A549 (cell line): Measurements from ENCODE around the gene BTBD7. TPM values are rescaled to one million over a fixed set of nuclear protein-coding genes. Genes with fewer than 3 reads are reported as not detected.

ENCODE experiments used
- ATAC-seq, 2 experiments: fragments of 200-7000 bp in 1 of 2; fragments of >200 bp in 1 of 2; cut with Nextera tagmentation in 1 of 2; cut with Tn5 transposase in 1 of 2; 3 replicates each; pipeline versions ENCODE4 v1.8.0 to v1.9.1; 2018 to 2020; ENCODE audit warnings: mild to moderate bottlenecking in 1 of 2, moderate library complexity in 1 of 2
- CTCF ChIA-PET: fragments of 300-600 bp; sonication (Branson Sonifier 250); formaldehyde crosslinking; extraction: SDS; loops from one replicate; lab custom pipeline; 2021; ENCODE audit warnings: antibody characterized with exemption, inconsistent platforms; lab: Yijun Ruan, JAX
- POLR2A ChIA-PET: fragments of 350-600 bp; formaldehyde crosslinking; extraction: SDS; loops from one replicate; lab custom pipeline; 2021; ENCODE audit warnings: antibody characterized with exemption, inconsistent platforms; lab: Yijun Ruan, JAX
- DNase-seq, 2 experiments: peaks; one replicate each; pipeline versions ENCODE4 v3.0.0 to v3.0.0-alpha.2; 2011 to 2016; ENCODE audit warnings: low read depth in 1 of 2, low spot score in 1 of 2
- FAIRE-seq: peaks from 2 replicates; lab custom pipeline; 2011; peaks lifted over from hg19 to GRCh38; lab: Jason Lieb, UNC
- H3K27ac ChIP-seq, 2 experiments: fragments of >200 bp; sonication (Bioruptor Twin); formaldehyde crosslinking; 3 replicates each; pipeline ENCODE4 v1.5.1; 2016 to 2017
- H3K4me1 ChIP-seq: fragments of >200 bp; sonication (Bioruptor Twin); formaldehyde crosslinking; 3 replicates; pipeline ENCODE4 v1.6.1; 2016
- H3K4me2 ChIP-seq: fragments of >200 bp; sonication (Bioruptor Twin); formaldehyde crosslinking; 3 replicates; pipeline ENCODE4 v1.6.1; 2016
- H3K4me3 ChIP-seq: fragments of >200 bp; sonication (Bioruptor Twin); formaldehyde crosslinking; 3 replicates; pipeline ENCODE4 v1.5.1; 2016
- H3K9me3 ChIP-seq: fragments of >200 bp; sonication (Bioruptor Twin); formaldehyde crosslinking; 3 replicates; pipeline ENCODE4 v1.6.1; 2016
- BHLHE40 ChIP-seq: IDR thresholded peaks from 2 replicates; pipeline ENCODE4 v1.6.1; 2012; ENCODE audit warnings: low read depth, low read length, inconsistent platforms
- CBX2 ChIP-seq: fragments of 200-600 bp; sonication (generic); IDR thresholded peaks from 2 replicates; pipeline ENCODE4 v1.6.1; 2016; ENCODE audit warnings: low read depth, mild to moderate bottlenecking, borderline replicate concordance
- CHD4 ChIP-seq: fragments of 200-600 bp; sonication (generic); IDR thresholded peaks from 2 replicates; pipeline ENCODE4 v1.6.1; 2016; ENCODE audit warnings: antibody characterized with exemption, mild to moderate bottlenecking, borderline replicate concordance
- EHMT2 ChIP-seq: fragments of 200-600 bp; sonication (generic); IDR thresholded peaks from 2 replicates; pipeline ENCODE4 v1.6.1; 2016; ENCODE audit warnings: antibody characterized with exemption, low read depth, mild to moderate bottlenecking, moderate library complexity
- ESRRA ChIP-seq: fragments of 150-350 bp; IDR thresholded peaks from 2 replicates; pipeline ENCODE4 v1.6.1; 2014; ENCODE audit warnings: mild to moderate bottlenecking, low read length, borderline replicate concordance
- FOSL2 ChIP-seq, 2 experiments: fragments of 450-650 bp in 1 of 2; fragments of >200 bp in 1 of 2; sonication (Bioruptor Twin) in 1 of 2; formaldehyde crosslinking; IDR thresholded peaks; 2 replicates each; pipeline versions ENCODE4 v1.5.0 to v1.6.1; 2016 to 2020; ENCODE audit warnings: mild to moderate bottlenecking in 1 of 2, moderate library complexity in 1 of 2
- FOXS1 ChIP-seq: fragments of 250-450 bp; sonication (Bioruptor Pico); IDR thresholded peaks from 2 replicates; pipeline ENCODE4 v1.5.0; 2020; ENCODE audit warnings: mild to moderate bottlenecking, moderate library complexity
- JUN ChIP-seq, 2 experiments: fragments of >200 bp; sonication (Bioruptor Twin); formaldehyde crosslinking; IDR thresholded peaks; 2 replicates in 1 of 2; 3 replicates in 1 of 2; pipeline ENCODE4 v1.6.1; 2016 to 2017
- NFE2L2 ChIP-seq: fragments of 150-350 bp; conservative IDR thresholded peaks from 2 replicates; pipeline ENCODE4 v1.6.1; 2014; ENCODE audit warnings: low read length
- NPAS2 ChIP-seq: fragments of 250-450 bp; sonication (Bioruptor Pico); IDR thresholded peaks from 2 replicates; pipeline ENCODE4 v1.8.0; 2022; ENCODE audit warnings: mild to moderate bottlenecking, moderate library complexity, borderline replicate concordance
- POLR2A ChIP-seq: IDR thresholded peaks from 2 replicates; pipeline ENCODE4 v1.6.1; 2012; ENCODE audit warnings: mild to moderate bottlenecking, low read length
- RAD21 ChIP-seq, 2 experiments: fragments of >200 bp in 1 of 2; sonication (Bioruptor Twin) in 1 of 2; formaldehyde crosslinking in 1 of 2; IDR thresholded peaks in 1 of 2; conservative IDR thresholded peaks in 1 of 2; 2 replicates in 1 of 2; 3 replicates in 1 of 2; pipeline ENCODE4 v1.6.1; 2012 to 2018; ENCODE audit warnings: inconsistent platforms in 1 of 2
- RCOR1 ChIP-seq: fragments of 150-350 bp; IDR thresholded peaks from 2 replicates; pipeline ENCODE4 v1.6.1; 2014; ENCODE audit warnings: antibody characterized with exemption, low read length, low read depth
- RNF2 ChIP-seq: fragments of 200-600 bp; sonication (generic); IDR thresholded peaks from 2 replicates; pipeline ENCODE4 v1.6.1; 2016; ENCODE audit warnings: low read depth, mild to moderate bottlenecking, antibody characterized with exemption, moderate library complexity, borderline replicate concordance
- SREBF2 ChIP-seq: fragments of 450-650 bp; IDR thresholded peaks from 2 replicates; pipeline ENCODE4 v1.6.1; 2014; ENCODE audit warnings: mild to moderate bottlenecking, moderate library complexity
- TFCP2L1 ChIP-seq: fragments of 250-450 bp; sonication (Bioruptor Pico); IDR thresholded peaks from 2 replicates; pipeline ENCODE4 v1.5.0; 2021; ENCODE audit warnings: mild to moderate bottlenecking
- TP53 ChIP-seq: fragments of 250-450 bp; sonication (Bioruptor Pico); IDR thresholded peaks from 2 replicates; pipeline ENCODE4 v1.5.0; 2021; ENCODE audit warnings: mild to moderate bottlenecking, moderate library complexity
- ZC3H11A ChIP-seq: fragments of 450-650 bp; IDR thresholded peaks from 2 replicates; pipeline ENCODE4 v1.6.1; 2014; ENCODE audit warnings: antibody characterized with exemption, mild to moderate bottlenecking
- ZSCAN20 ChIP-seq: fragments of 250-450 bp; sonication (Bioruptor Pico); IDR thresholded peaks from 2 replicates; pipeline ENCODE4 v1.8.0; 2022; ENCODE audit warnings: mild to moderate bottlenecking, moderate library complexity
- WGBS: methylation state at CpG from one replicate; pipeline ENCODE4 v1.1.6; 2017; ENCODE audit errors: missing lambda C conversion rate; 5-methylcytosine and 5-hydroxymethylcytosine counted together
- polyA plus RNA-seq, 4 experiments: library from polyadenylated mRNA; depleted of rRNA in 3 of 4; stranded (reverse); fragments of >200 nt; fragmentation: RNase III in 1 of 4; extraction: RNeasy Plus Mini Kit Qiagen cat#74134 plus additional on column Dnase treatment in 1 of 4; gene quantifications; 2 replicates in 3 of 4; 3 replicates in 1 of 4; pipeline ENCODE4 v1.2.3, GENCODE V29; 2011 to 2017
- TF ChIP-seq, protein P1 (sequence below): IDR thresholded peaks from 2 replicates; pipeline ENCODE4 v1.6.1; 2012; ENCODE audit warnings: low read depth, borderline replicate concordance
- TF ChIP-seq, protein P2 (sequence below): fragments of 450-650 bp; IDR thresholded peaks from 2 replicates; pipeline ENCODE4 v1.6.1; 2014; ENCODE audit warnings: antibody characterized with exemption
- TF ChIP-seq, protein P3 (sequence below): fragments of >200 bp; sonication (Bioruptor Twin); formaldehyde crosslinking; IDR thresholded peaks from 3 replicates; pipeline ENCODE4 v1.5.1; 2016

The BTBD7 gene
- polyA plus RNA-seq, 2 of the 4 experiments (the other 2 are of a cell fraction) = 11.1 to 17.4 TPM

DNA sequence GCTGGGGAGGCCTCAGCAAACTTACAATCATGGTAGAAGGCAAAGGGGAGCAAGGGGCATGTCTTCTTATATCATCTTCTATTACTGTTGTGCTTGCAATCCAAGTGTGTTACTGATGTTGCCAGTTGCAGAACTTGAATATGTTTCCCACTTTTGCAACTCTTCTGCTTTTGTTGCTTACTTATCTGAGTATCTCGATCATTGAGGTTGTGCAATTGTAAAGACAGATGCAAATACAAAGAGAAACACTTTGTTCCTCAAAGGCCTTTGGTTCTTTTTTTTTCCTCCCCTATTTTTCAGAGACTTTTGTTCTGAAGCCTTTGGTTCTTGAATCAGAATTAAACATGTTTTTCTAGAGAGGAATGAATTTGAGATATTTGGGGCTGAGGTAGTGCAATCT lies 10.4 kb upstream of the BTBD7 start:
- CTCF ChIA-PET = no interaction called here
- no peak overlapping the region for H3K4me3 ChIP-seq
- no peak for TF ChIP-seq NFE2L2
- TF ChIP-seq FOXS1 (CRISPR knock-in tag) = no peak
- TF ChIP-seq RNF2 = no peak
- no peak for TF ChIP-seq RCOR1
- TF ChIP-seq POLR2A = no peak
- no peak for TF ChIP-seq NPAS2 (CRISPR knock-in tag)
- TF ChIP-seq EHMT2 = no peak
- no peak for TF ChIP-seq FOSL2 (IDR thresholded peaks at IDR 0.05)
- no peak for TF ChIP-seq FOSL2 (CRISPR knock-in tag; IDR thresholded peaks at IDR 0.05)
- TF ChIP-seq CBX2 = no peak
- no peak for TF ChIP-seq TP53 (CRISPR knock-in tag)
- no peak for TF ChIP-seq SREBF2
- TF ChIP-seq BHLHE40 = no peak
- no peak for TF ChIP-seq ESRRA
- TF ChIP-seq RAD21 (conservative IDR thresholded peaks at IDR 0.05 in 1 of 2, IDR thresholded peaks at IDR 0.05 in 1 of 2) = no peak
- no peak for TF ChIP-seq CHD4
- no peak for TF ChIP-seq ZC3H11A
- TF ChIP-seq, protein P1, sequence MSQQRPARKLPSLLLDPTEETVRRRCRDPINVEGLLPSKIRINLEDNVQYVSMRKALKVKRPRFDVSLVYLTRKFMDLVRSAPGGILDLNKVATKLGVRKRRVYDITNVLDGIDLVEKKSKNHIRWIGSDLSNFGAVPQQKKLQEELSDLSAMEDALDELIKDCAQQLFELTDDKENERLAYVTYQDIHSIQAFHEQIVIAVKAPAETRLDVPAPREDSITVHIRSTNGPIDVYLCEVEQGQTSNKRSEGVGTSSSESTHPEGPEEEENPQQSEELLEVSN = no peak
- TF ChIP-seq, protein P2, sequence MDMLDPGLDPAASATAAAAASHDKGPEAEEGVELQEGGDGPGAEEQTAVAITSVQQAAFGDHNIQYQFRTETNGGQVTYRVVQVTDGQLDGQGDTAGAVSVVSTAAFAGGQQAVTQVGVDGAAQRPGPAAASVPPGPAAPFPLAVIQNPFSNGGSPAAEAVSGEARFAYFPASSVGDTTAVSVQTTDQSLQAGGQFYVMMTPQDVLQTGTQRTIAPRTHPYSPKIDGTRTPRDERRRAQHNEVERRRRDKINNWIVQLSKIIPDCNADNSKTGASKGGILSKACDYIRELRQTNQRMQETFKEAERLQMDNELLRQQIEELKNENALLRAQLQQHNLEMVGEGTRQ = no peak
- TF ChIP-seq TFCP2L1 (CRISPR knock-in tag) = no peak
- TF ChIP-seq ZSCAN20 (CRISPR knock-in tag) = no peak
- TF ChIP-seq, all 56 proteins: peak for 0
- no peak overlapping the region for H3K27ac ChIP-seq
- H3K9me3 ChIP-seq = peaks cover 11% of the 10 kb centered on the region; the same call in 2 of the 3 replicates
- H3K4me2 ChIP-seq = no peak overlapping the region
- 2% methylated on average over 1 of the region's 1 CpG for WGBS
- POLR2A ChIA-PET = no interaction called here
- FAIRE-seq (no peak), DNase-seq (no peak), ATAC-seq (no peak)
- H3K4me1 ChIP-seq = no peaks in the 10 kb centered on the region

DNA sequence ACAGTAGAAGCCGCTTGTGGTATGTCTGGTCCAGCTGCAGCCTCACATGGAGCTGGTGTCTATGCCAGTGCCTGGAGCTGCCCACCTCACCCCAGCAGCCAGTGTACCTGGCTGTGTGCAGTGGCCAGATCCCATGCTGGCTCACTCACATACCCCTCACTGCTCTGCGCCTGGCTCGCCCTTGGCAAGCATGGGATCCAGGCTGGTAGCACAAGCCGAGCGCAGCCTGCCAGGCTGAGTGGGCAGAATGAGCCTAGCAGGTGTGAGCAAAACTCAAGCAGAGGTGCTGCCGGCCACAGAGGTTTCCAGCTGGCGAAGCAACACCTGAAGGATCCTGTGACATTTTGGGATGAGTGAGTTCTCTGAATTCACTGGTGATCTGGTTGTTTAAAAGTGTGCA lies 5.0 kb upstream of the BTBD7 start:
- Histone ChIP-seq H3K4me2 (no peak overlapping the region), H3K4me1 (peaks cover 7% of the 10 kb centered on the region; the same call in 2 of the 3 replicates), H3K4me3 (no peak overlapping the region), H3K27ac (no peak overlapping the region), H3K9me3 (peaks cover 8% of the 10 kb centered on the region; the same call in 2 of the 3 replicates)
- 78% methylated on average over 6 of the region's 7 CpGs for WGBS
- TF ChIP-seq, protein P2 = no peak
- TF ChIP-seq, protein P3, sequence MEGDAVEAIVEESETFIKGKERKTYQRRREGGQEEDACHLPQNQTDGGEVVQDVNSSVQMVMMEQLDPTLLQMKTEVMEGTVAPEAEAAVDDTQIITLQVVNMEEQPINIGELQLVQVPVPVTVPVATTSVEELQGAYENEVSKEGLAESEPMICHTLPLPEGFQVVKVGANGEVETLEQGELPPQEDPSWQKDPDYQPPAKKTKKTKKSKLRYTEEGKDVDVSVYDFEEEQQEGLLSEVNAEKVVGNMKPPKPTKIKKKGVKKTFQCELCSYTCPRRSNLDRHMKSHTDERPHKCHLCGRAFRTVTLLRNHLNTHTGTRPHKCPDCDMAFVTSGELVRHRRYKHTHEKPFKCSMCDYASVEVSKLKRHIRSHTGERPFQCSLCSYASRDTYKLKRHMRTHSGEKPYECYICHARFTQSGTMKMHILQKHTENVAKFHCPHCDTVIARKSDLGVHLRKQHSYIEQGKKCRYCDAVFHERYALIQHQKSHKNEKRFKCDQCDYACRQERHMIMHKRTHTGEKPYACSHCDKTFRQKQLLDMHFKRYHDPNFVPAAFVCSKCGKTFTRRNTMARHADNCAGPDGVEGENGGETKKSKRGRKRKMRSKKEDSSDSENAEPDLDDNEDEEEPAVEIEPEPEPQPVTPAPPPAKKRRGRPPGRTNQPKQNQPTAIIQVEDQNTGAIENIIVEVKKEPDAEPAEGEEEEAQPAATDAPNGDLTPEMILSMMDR = no peak
- TF ChIP-seq POLR2A (no peak), FOXS1 (CRISPR knock-in tag) (no peak), RAD21 (conservative IDR thresholded peaks at IDR 0.05 in 1 of 2, IDR thresholded peaks at IDR 0.05 in 1 of 2) (no peak), JUN (IDR thresholded peaks at IDR 0.05) (no peak)
- FAIRE-seq = no peak
- ChIA-PET CTCF (no interaction called here), POLR2A (no interaction called here)
- ATAC-seq = no peak
- DNase-seq = no peak
